ENCODE data around the gene SDC3. TPM values are rescaled to one million over a fixed set of nuclear protein-coding genes. Genes with fewer than 3 reads are reported as not detected.
A peak's percentile ranks its signal among the peaks of the same experiment; 100 is the strongest.

SDC3 gene
- total RNA-seq, 4 donors from 2014 or later, result 2.9 to 11.6 (median 5.1) TPM

- TF ChIP-seq CTCF (IDR thresholded peaks at IDR 0.05) (no peak), POLR2A (IDR thresholded peaks at IDR 0.05) (no peak)
- H3K36me3 ChIP-seq, result no peaks in the 10 kb centered on the region
- peaks cover 0 to 2% (median 0%) of the 10 kb centered on the region in 3 donors for H3K4me1 ChIP-seq
- intact Hi-C loops (cut with DNase I), result no loop called here
- no peaks in the 10 kb centered on the region for H3K27me3 ChIP-seq
- no peaks in the 10 kb centered on the region for H3K9me3 ChIP-seq
- no peak overlapping the region for H3K27ac ChIP-seq
- WGBS, 2 donors, result 61 to 82% methylated on average over 11 to 12 of the region's 12 CpGs
- no peak for DNase-seq
- no peak overlapping the region for H3K4me3 ChIP-seq
Observed at GRCh38 chr1:30916296-30916695, 7.7 kb upstream of the SDC3 start.

- H3K9me3 ChIP-seq, result no peaks in the 10 kb centered on the region
- WGBS, 2 donors, result 88 to 90% methylated on average over 2 to 4 of the region's 13 CpGs
- peaks cover 0 to 8% (median 3%) of the 10 kb centered on the region in 3 donors for H3K4me1 ChIP-seq
- intact Hi-C loops (cut with DNase I), result no loop called here
- H3K27me3 ChIP-seq, result no peaks in the 10 kb centered on the region
- no peak for DNase-seq
- no peaks in the 10 kb centered on the region for H3K36me3 ChIP-seq
- TF ChIP-seq CTCF (IDR thresholded peaks at IDR 0.05) (no peak), POLR2A (IDR thresholded peaks at IDR 0.05) (no peak)
- no peak overlapping the region for H3K27ac ChIP-seq
- H3K4me3 ChIP-seq, result no peak overlapping the region
Observed at GRCh38 chr1:30915491-30916230, 7.1 kb upstream of the SDC3 start.

- intact Hi-C loops (cut with DNase I), result loop anchor here (5.0 kb wide), 3 partner anchors 113 to 193 kb away; partner anchors contain the start of gene MATN1
- WGBS, 2 donors, result 66 to 77% methylated on average over 3 to 4 of the region's 4 CpGs
- DNase-seq, result no peak
- no peaks in the 10 kb centered on the region for H3K36me3 ChIP-seq
- no peaks in the 10 kb centered on the region for H3K27me3 ChIP-seq
- TF ChIP-seq POLR2A (IDR thresholded peaks at IDR 0.05) (no peak), CTCF (IDR thresholded peaks at IDR 0.05) (no peak)
- no peak overlapping the region for H3K4me3 ChIP-seq
- H3K27ac ChIP-seq, result no peak overlapping the region
- peaks cover 0 to 15% (median 8%) of the 10 kb centered on the region in 3 donors for H3K4me1 ChIP-seq
- H3K9me3 ChIP-seq, result no peaks in the 10 kb centered on the region
Observed at GRCh38 chr1:30914931-30915330, 6.4 kb upstream of the SDC3 start.

GRCh38 chr1:30914587-30914922, 6.0 kb upstream of the SDC3 start:
- peaks cover 0 to 19% (median 12%) of the 10 kb centered on the region in 3 donors for H3K4me1 ChIP-seq
- H3K36me3 ChIP-seq, result no peaks in the 10 kb centered on the region
- intact Hi-C loops (cut with DNase I), result loop anchor here (5.0 kb wide), 3 partner anchors 112 to 192 kb away; partner anchors contain the start of gene MATN1
- no peaks in the 10 kb centered on the region for H3K9me3 ChIP-seq
- WGBS, 2 donors, result 87 to 90% methylated on average over 3 of the region's 3 CpGs
- H3K4me3 ChIP-seq, result no peak overlapping the region
- peaks cover 0 to under 1% (median 0%) of the 10 kb centered on the region in 4 donors for H3K27me3 ChIP-seq
- no peak for DNase-seq
- TF ChIP-seq POLR2A (IDR thresholded peaks at IDR 0.05) (no peak), CTCF (IDR thresholded peaks at IDR 0.05) (no peak)
- no peak overlapping the region for H3K27ac ChIP-seq

- Histone ChIP-seq H3K27ac (peak overlapping the region in 2 of 4 donors; percentile 30 to 45), H3K36me3 (no peaks in the 10 kb centered on the region), H3K27me3 (peaks cover 0 to 11% (median 0%) of the 10 kb centered on the region in 4 donors), H3K9me3 (no peaks in the 10 kb centered on the region), H3K4me3 (no peak overlapping the region), H3K4me1 (peaks cover 5 to 29% (median 19%) of the 10 kb centered on the region in 3 donors)
- TF ChIP-seq POLR2A (IDR thresholded peaks at IDR 0.05), result no peak
- TF ChIP-seq CTCF (IDR thresholded peaks at IDR 0.05), result no peak
- intact Hi-C loops (cut with DNase I), result loop anchor here (5.0 kb wide), 3 partner anchors 111 to 191 kb away; partner anchors contain the start of gene MATN1
- no peak for DNase-seq
- 72 to 74% methylated on average over 4 to 7 of the region's 10 CpGs for WGBS, 2 donors
Observed at GRCh38 chr1:30912913-30913652, 4.5 kb upstream of the SDC3 start.
